GM13977 (cell line): ENCODE data around the gene PYHIN1.

ENCODE experiments used
- DNase-seq: peaks from one replicate; pipeline ENCODE4 v3.0.0; 2012; ENCODE audit warnings: low spot score
- CTCF ChIP-seq: IDR thresholded peaks from 2 replicates; pipeline ENCODE4 v1.5.1; 2012; ENCODE audit warnings: mild to moderate bottlenecking, control low read depth; ENCODE audit not compliant: insufficient read depth; ENCODE audit errors: extremely low read depth, missing control alignments
- in situ Hi-C: fragments of 300-500 bp; cut with MboI; formaldehyde crosslinking; loops from one replicate; pipeline ENCODE4 v1.12.0; 2022; ENCODE audit warnings: low sequenced_read_pairs, low pct_unique_long_range_greater_than_20kb, mixed read lengths, inconsistent platforms; ENCODE audit not compliant: unreplicated experiment

Gene PYHIN1

GRCh38 chr1:158946785-158947184 is 15.4 kb downstream of the PYHIN1 start:
- no peak for TF ChIP-seq CTCF
- DNase-seq: no peak
- in situ Hi-C loops: no loop called here

- TF ChIP-seq CTCF: no peak
- DNase-seq: no peak
- in situ Hi-C loops: no loop called here
These were observed 20.6 kb downstream of the PYHIN1 start for GRCh38 chr1:158951956-158952355.

GRCh38 chr1:158952416-158952815 is 21.1 kb downstream of the PYHIN1 start:
- no peak for TF ChIP-seq CTCF
- DNase-seq: no peak
- in situ Hi-C loops: no loop called here

DNA sequence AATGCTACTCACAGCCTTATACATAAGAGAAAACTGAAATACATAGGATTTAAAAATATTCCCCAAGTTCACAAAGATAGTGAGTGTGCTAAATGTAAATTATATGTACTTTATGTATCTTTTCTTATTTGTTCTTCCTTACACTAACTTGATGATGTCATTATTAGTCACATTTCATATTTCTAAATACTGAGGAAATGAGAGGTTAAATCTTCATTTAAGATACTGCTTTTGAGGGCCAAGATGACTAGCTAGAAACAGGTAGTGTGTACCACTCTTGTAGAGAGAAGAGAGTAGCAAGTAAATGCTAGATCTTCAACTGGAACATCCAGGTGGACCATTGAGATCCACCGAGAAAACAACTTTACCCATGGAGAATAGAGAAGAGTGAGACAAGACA is 29.8 kb downstream of the PYHIN1 start:
- no peak for TF ChIP-seq CTCF
- in situ Hi-C loops: no loop called here
- no peak for DNase-seq

DNA sequence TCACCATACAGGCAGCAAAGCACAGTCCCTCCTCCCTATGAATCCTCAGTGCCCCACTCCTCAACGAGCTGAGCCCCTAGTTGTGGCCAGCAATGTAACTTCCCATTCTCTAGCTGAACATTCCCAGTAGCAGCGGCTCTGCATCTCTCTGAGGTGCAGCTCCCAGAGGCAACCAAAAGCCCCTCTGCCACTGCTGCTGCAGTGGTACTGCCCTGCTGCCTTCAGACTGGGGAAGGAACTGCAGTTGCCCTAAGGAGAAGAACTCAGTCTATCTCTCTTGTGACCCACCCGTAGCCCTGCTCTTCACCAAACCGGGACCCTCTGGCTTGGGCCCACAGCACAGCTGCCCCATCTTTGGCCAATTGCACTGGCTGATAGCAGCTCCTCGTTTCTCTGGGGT is 31.6 kb downstream of the PYHIN1 start:
- in situ Hi-C loops: no loop called here
- TF ChIP-seq CTCF: no peak
- DNase-seq: no peak

- no peak for DNase-seq
- in situ Hi-C loops: no loop called here
- TF ChIP-seq CTCF: no peak
These were observed 37.8 kb downstream of the PYHIN1 start for GRCh38 chr1:158969166-158969565.

GRCh38 chr1:158969855-158970254 is 38.5 kb downstream of the PYHIN1 start:
- no peak for TF ChIP-seq CTCF
- in situ Hi-C loops: no loop called here
- DNase-seq: no peak
